GM12891 (cell line): ENCODE data around the gene CES3.
"Not testable (repeated sequence)": the region's sequence is repeated elsewhere in the genome, so short reads cannot be mapped to it uniquely, and the experiment has no call there.

Source experiments
- DNase-seq: peaks from one replicate; pipeline ENCODE4 v3.0.0; 2011; ENCODE audit warnings: low spot score; ENCODE audit not compliant: insufficient read length
- FAIRE-seq: peaks from 2 replicates; lab custom pipeline; 2011; peaks lifted over from hg19 to GRCh38; lab: Jason Lieb, UNC
- PAX5 ChIP-seq: IDR thresholded peaks from 2 replicates; pipeline ENCODE4 v1.6.1; 2011; ENCODE audit warnings: low read length, moderate library complexity, mild to moderate bottlenecking; ENCODE audit not compliant: insufficient read depth, severe bottlenecking
- POLR2A ChIP-seq: IDR thresholded peaks from 2 replicates; pipeline ENCODE4 v1.6.1; 2011; ENCODE audit warnings: low read depth, low read length, control low read depth
- POLR2AphosphoS5 ChIP-seq: IDR thresholded peaks from 2 replicates; pipeline ENCODE4 v1.6.1; 2011; ENCODE audit warnings: low read depth, low read length, control low read depth
- POU2F2 ChIP-seq: IDR thresholded peaks from 2 replicates; pipeline ENCODE4 v1.6.1; 2011; ENCODE audit warnings: low read depth, mild to moderate bottlenecking, control low read depth, low read length, moderate library complexity
- SPI1 ChIP-seq: IDR thresholded peaks from 2 replicates; pipeline ENCODE4 v1.6.1; 2011; ENCODE audit warnings: low read depth, low read length, control low read depth
- TAF1 ChIP-seq: IDR thresholded peaks from 2 replicates; pipeline ENCODE4 v1.6.1; 2011; ENCODE audit warnings: low read depth, low read length, control low read depth

The CES3 gene

DNA sequence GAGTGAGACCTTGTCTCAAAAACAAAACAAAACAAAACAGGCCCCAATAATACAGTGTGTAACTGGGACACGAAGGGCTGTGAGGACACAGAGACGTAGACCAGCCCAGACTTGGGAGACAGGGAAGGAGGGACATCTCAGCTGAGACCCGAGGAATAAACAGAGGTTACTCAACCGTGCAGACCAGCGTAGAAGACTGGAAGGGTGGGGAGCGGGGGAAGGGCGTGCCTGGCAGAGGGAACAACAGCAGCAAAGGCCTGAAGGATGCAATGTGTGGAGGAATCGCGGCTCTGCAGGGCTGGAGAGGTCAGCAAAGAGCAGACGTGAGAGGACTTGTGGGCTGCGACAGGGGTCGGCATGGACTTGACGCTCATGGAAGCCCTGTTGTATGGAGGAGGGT lies 15.7 kb downstream of the CES3 start:
- DNase-seq (no peak), FAIRE-seq (no peak)
- no peak for TF ChIP-seq POLR2AphosphoS5
- TF ChIP-seq POU2F2 = no peak
- no peak for TF ChIP-seq TAF1
- no peak for TF ChIP-seq POLR2A
- TF ChIP-seq PAX5 = no peak
- TF ChIP-seq SPI1 = no peak

- FAIRE-seq (peak; percentile 92), DNase-seq (peak; percentile 91)
- no peak for TF ChIP-seq POU2F2
These were observed 16.5 kb downstream of the CES3 start for GRCh38 chr16:66977341-66978113.

- no peak for FAIRE-seq
- TF ChIP-seq SPI1 (no peak), POLR2AphosphoS5 (no peak), POLR2A (no peak), TAF1 (no peak)
- no peak for DNase-seq
These were observed 18.1 kb downstream of the CES3 start for GRCh38 chr16:66979011-66979717.

GRCh38 chr16:66983033-66983432 lies 22.0 kb downstream of the CES3 start:
- TF ChIP-seq SPI1 (no peak), POU2F2 (no peak), POLR2AphosphoS5 (no peak), POLR2A (no peak), PAX5 (no peak), TAF1 (no peak)
- FAIRE-seq = no peak
- no peak for DNase-seq

- TF ChIP-seq POLR2A (no peak), SPI1 (no peak), PAX5 (no peak), POU2F2 (no peak), TAF1 (no peak), POLR2AphosphoS5 (no peak)
- DNase-seq = no peak
- no peak for FAIRE-seq
These were observed 23.8 kb downstream of the CES3 start for GRCh38 chr16:66984892-66985311.

GRCh38 chr16:66986559-66986958 lies 25.5 kb downstream of the CES3 start:
- TF ChIP-seq TAF1 (no peak), POLR2A (no peak), SPI1 (no peak), PAX5 (no peak), POU2F2 (no peak), POLR2AphosphoS5 (no peak)
- FAIRE-seq (no peak), DNase-seq (no peak)

GRCh38 chr16:66988197-66988788 lies 27.2 kb downstream of the CES3 start, which contains the start of gene CES4A:
Gene CES4A, plus strand, starts transcription at chr16:66988589. Its CDS starts 184 bp downstream, at chr16:66988773.
- TF ChIP-seq POU2F2 (no peak), TAF1 (no peak), SPI1 (no peak), PAX5 (no peak), POLR2A (no peak)
- DNase-seq (no peak), FAIRE-seq (no peak)

- TF ChIP-seq POLR2AphosphoS5 (no peak), PAX5 (no peak), SPI1 (no peak)
- FAIRE-seq (no peak), DNase-seq (no peak)
These were observed 30.5 kb downstream of the CES3 start for GRCh38 chr16:66991545-66992077.

DNA sequence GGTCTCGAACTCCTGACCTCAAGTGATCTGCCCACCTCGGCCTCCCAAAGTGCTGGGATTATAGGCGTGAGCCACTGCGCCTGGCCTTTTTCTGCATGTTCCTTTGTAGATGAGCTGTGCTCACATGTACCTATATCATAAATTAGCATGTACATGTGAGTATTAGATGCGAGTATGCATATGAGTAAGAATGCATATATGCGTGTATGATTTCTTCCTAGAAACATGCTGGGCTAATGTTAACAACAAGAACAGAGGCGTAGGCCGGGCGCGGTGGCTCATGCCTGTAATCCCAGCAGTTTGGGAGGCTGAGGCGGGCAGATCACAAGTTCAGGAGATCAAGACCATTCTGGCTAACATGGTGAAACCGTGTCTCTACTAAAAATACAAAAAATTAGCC lies 32.5 kb downstream of the CES3 start:
- DNase-seq, FAIRE-seq: not testable (repeated sequence)
